Measurements from ENCODE around the gene KCNN4.

Gene KCNN4

GRCh38 chr19:43748205-43748594 is 32.6 kb downstream of the KCNN4 start:
- DNase-seq (ENCODE audit: low read depth), result no peak

- DNase-seq (ENCODE audit: low read depth), result no peak
Observed at GRCh38 chr19:43747557-43748204, 33.1 kb downstream of the KCNN4 start.

- DNase-seq (ENCODE audit: low read depth), result no peak
Observed at GRCh38 chr19:43743059-43743458, 37.7 kb downstream of the KCNN4 start.

DNA sequence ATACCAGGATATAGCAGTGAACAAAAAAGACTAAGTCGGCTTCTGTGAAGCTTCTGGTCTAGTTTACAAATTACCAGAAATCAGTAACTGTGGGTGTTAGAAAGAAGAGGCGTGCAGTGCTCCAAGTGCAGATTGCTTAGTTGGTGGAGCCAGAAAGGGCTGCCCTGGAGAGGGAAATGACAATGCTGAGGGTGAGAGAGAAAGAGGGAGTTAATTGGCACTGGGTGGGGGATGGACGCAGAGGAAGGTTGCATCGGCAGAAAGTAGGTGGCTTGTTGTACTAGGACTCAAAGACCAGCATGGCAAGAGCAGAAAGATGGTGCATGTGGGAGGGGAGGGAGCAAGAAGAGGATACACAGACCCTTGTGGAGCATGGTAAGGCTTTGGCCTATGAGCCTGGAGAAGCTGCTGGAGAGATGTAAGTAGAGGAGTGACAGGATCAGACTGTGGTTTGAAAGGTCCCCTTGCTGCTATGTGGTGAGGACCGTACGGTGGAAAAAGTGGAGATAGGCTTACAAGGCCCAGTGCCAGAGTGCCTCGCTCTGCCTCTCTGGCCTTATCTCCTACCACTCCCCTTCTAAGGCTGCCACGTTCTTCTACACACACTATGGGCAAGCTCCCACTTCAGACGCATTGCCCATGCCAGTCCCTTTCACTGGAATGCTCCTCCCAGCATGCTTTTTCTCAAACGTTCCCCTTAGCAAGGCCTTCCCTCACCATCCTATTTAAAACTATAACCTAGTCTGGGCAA is 39.5 kb downstream of the KCNN4 start:
- no peak for DNase-seq (ENCODE audit: low read depth)

DNA sequence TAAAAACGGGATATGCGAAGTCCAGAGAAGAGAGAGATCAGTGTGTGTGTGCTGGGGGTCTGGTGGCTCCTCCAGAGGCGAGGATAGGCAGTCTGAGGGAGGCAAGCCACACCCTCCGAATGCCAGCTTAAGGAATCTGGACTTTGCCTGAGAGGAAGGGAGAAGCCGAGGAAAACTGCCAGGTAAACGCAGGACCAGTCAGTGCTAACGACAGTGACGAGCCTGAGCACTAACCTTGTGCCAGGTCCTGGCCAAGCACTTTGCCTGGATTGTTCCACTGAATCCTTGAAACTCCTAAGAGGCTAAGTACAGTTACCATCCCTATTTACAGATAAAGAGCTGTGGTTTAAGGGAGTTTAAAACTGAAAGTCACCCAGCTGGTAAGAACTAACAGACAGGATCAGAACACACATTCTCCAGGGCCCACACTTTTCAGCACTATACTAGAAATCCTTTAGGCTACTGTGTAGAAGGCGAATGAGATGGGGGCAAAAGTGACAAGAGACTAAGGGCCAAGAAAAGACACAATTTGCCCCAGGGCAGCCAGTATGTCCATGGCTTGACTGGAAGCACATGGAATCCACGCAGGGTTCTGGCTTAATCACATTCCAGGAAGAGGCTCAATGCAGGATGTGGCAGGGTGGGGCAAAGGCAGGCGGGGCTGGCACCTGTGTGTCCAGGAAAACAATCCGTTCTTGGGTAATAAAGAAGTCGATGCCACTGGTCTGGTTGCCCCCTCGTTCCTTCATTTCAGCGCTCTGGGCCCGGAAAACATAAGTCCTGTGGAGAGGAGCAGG is 41.1 kb downstream of the KCNN4 start:
- DNase-seq (ENCODE audit: low read depth), result no peak

GRCh38 chr19:43738780-43739211 is 42.0 kb downstream of the KCNN4 start:
- no peak for DNase-seq (ENCODE audit: low read depth)

- DNase-seq (ENCODE audit: low read depth), result no peak
Observed at GRCh38 chr19:43735957-43736356, 44.8 kb downstream of the KCNN4 start.

DNA sequence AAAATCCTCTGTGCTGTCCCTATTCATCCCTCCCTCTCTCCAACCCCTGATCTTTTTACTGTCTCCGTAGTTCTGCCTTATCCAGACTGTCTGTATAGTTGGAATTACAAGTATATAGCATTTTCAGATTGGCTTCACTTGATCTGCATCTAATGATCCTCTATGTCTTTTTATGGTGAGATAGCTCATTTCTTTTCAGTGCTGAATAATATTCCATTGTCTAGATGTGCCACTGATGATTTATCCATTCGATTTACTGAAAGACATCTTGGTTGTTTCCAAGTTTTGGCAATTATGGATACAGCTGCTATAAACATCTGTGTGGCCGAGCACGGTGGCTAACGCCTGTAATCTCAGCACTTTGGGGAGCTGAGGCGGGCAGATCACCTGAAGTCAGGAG is 45.8 kb downstream of the KCNN4 start:
- DNase-seq (ENCODE audit: low read depth), result no peak

- DNase-seq (ENCODE audit: low read depth), result no peak
Observed at GRCh38 chr19:43731846-43732245, 48.9 kb downstream of the KCNN4 start.

- DNase-seq (ENCODE audit: low read depth), result no peak
Observed at GRCh38 chr19:43731346-43731745, 49.4 kb downstream of the KCNN4 start.

GRCh38 chr19:43729919-43730318 is 50.9 kb downstream of the KCNN4 start:
- DNase-seq (ENCODE audit: low read depth), result no peak

DNA sequence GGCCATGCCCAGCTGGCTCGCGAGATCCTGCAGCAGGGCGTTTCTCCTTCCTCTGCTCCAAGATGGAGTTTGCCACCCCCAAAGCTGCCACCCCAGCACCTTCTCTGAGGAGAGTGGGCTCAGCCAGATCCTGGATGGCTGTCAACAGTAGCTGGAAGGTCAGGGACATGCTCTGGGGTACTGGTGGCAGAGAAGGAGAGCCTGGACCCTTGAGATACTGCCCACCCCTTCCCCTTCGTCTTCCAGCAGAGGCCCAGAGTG is 53.2 kb downstream of the KCNN4 start:
- DNase-seq (ENCODE audit: low read depth), result no peak

GRCh38 chr19:43726736-43727592 is 53.8 kb downstream of the KCNN4 start:
- DNase-seq (ENCODE audit: low read depth), result no peak

DNA sequence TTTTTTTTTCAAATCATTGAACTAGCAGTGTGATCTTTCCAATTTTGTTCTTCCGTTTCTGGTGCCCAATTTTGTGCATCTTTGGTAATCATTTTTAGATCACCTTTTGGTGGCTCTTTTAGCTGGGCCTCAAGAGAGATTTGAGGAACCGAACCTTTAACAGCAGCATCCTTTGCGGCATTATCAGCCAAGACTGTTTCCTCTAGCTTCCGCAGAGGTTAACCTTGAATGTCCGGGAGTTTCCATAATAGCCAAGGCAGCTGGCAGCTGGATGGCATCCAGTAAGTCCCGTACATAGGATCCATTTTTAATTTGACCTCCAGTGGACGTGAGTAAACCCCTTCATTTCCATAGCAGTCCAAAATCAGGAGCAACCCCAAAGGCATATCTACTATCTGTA is 55.3 kb downstream of the KCNN4 start:
- DNase-seq (ENCODE audit: low read depth), result no peak

DNA sequence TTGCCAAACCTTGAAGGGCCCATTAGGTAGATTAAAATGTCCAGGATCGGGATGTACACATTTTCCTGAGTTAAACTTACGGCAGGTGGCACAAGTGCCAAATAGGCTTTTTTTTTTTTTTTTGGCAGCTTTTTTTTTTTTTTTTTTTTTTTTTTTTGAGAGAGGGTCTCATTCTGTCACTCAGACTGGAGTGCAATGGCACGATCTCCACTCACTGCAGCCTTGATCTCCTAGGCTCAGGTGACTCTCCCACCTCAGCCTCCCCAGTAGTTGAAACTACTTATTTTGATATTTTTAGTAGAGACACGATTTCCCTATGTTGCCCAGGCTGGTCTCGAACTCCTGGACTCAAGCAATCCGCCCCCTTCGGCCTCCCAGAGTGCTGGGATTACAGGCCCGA is 55.9 kb downstream of the KCNN4 start:
- no peak for DNase-seq (ENCODE audit: low read depth)

- no peak for DNase-seq (ENCODE audit: low read depth)
Observed at GRCh38 chr19:43723588-43723987, 57.2 kb downstream of the KCNN4 start.

DNA sequence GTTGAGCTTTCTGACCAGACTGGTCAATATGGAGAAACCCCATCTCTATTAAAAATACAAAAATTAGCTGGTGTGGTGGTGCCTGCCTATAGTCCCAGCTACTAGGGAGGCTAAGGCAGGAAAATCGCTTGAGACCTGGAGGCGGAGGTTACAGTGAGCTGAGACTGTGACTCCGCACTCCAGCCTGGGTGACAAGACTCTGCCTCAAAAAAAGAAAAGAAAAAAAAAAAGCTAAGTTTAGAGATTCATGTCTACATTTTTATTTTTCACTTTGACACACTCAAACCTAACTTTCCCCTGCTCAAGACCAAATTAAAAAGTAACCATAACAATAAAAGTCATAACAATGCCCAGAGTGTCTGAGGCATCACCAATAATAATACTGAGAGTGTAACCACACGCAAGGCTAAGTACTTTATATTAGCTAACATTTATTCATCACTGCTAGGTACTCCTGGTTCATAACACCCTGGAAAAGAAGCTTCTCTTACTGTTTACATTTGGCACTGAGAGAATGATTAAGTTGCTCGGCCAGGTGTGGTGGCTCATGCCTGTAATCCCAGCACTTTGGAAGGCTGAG is 59.2 kb downstream of the KCNN4 start:
- DNase-seq (ENCODE audit: low read depth), result no peak

DNA sequence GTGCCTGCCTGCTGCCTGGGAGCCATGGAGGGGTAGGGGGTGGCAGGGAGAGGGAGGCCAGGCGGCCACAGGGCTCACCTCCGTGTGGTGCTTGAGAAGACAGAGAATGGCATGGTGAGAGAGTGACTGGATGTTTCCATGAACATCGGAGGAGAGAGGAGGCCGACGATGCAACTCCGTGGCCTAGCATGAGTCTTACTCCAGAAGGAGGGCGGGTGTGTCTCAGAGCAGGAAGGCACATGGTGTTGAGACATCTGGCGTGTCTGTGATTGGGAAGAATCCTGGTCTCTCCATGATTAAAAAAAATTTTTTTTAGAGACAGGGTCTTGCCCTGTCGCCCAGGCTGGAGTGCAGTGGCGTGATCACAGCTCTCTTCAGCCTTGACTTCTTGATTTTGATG is 59.8 kb downstream of the KCNN4 start:
- no peak for DNase-seq (ENCODE audit: low read depth)

DNA sequence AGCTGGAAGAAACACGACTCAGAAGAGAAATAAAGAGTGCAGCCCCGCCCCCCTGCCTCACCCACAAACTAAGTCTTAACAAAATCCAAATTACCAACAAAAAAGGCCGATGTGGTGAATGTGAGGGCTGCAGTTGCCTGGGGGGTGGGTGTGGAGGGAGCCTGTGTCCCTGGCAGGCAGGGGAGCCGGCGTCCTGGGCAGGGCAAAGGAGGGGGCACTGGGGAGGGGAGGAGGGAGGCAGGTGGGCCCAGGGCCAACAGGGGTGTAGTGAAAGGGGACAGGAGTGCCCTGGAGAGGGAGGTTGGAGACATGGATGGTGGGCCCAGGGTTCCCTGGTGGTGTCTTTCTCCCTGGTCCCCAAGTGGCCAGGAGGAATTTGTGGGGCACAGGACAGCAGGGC is 60.9 kb downstream of the KCNN4 start:
- no peak for DNase-seq (ENCODE audit: low read depth)

DNA sequence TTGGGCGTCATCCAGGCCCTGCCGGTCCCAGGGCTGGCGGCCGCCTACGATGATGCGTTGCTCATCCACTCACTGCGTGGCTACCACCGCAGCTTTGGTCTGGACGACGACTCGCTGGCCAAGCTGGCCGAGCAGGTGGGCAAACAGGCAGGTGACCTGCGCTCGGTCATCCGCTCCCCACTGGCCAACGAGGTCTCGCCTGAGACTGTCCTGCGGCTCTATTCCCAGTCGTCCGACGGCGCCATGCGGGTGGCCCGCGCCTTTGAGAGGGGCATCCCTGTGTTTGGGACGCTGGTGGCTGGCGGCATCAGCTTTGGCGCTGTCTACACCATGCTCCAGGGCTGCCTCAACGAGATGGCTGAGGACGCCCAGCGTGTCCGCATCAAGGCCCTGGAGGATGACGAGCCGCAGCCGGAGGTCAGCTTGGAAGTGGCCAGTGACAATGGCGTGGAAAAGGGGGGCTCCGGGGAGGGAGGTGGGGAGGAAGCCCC is 61.4 kb downstream of the KCNN4 start:
- no peak for DNase-seq (ENCODE audit: low read depth)

GRCh38 chr19:43718627-43719377 is 62.0 kb downstream of the KCNN4 start:
- DNase-seq (ENCODE audit: low read depth), result no peak
